ENCODE results near the gene PRXL2A.
"Not testable (repeated sequence)": the region's sequence is repeated elsewhere in the genome, so short reads cannot be mapped to it uniquely, and the experiment has no call there.

The PRXL2A gene

GRCh38 chr10:80465839-80466590, 57.7 kb downstream of the PRXL2A start:
- Histone ChIP-seq H3K9me3 (ENCODE audit: control insufficient read depth, insufficient read depth, low read length) (no peaks in the 10 kb centered on the region), H3K9ac (ENCODE audit: low read depth, low read length) (no peak overlapping the region), H3K4me1 (ENCODE audit: insufficient read depth, low read length) (peaks cover 54% of the 10 kb centered on the region), H3K36me3 (ENCODE audit: insufficient read depth, low read length) (no peaks in the 10 kb centered on the region)

GRCh38 chr10:80466724-80467326, 58.5 kb downstream of the PRXL2A start:
- Histone ChIP-seq H3K9ac (ENCODE audit: low read depth, low read length) (no peak overlapping the region), H3K4me1 (ENCODE audit: insufficient read depth, low read length) (peaks cover 56% of the 10 kb centered on the region), H3K9me3 (ENCODE audit: control insufficient read depth, insufficient read depth, low read length) (no peaks in the 10 kb centered on the region), H3K36me3 (ENCODE audit: insufficient read depth, low read length) (no peaks in the 10 kb centered on the region; the same call in 1 of the 2 replicates)

GRCh38 chr10:80468002-80468401, 59.7 kb downstream of the PRXL2A start:
- peaks cover 63% of the 10 kb centered on the region for H3K4me1 ChIP-seq (ENCODE audit: insufficient read depth, low read length)

GRCh38 chr10:80468806-80469421, 60.6 kb downstream of the PRXL2A start:
- Histone ChIP-seq H3K4me1 (ENCODE audit: insufficient read depth, low read length) (peaks cover 63% of the 10 kb centered on the region), H3K36me3 (ENCODE audit: insufficient read depth, low read length) (no peaks in the 10 kb centered on the region; the same call in 1 of the 2 replicates), H3K9ac (ENCODE audit: low read depth, low read length) (no peak overlapping the region), H3K9me3 (ENCODE audit: control insufficient read depth, insufficient read depth, low read length) (no peaks in the 10 kb centered on the region)

More at GRCh38 chr10:80468002-80468401, 59.7 kb downstream of the PRXL2A start:
- H3K9me3 ChIP-seq (ENCODE audit: control insufficient read depth, insufficient read depth, low read length), result no peaks in the 10 kb centered on the region
- no peaks in the 10 kb centered on the region; the same call in 1 of the 2 replicates for H3K36me3 ChIP-seq (ENCODE audit: insufficient read depth, low read length)
- no peak overlapping the region for H3K9ac ChIP-seq (ENCODE audit: low read depth, low read length)

- peaks cover 61% of the 10 kb centered on the region for H3K4me1 ChIP-seq (ENCODE audit: insufficient read depth, low read length)
- H3K9me3 ChIP-seq (ENCODE audit: control insufficient read depth, insufficient read depth, low read length), result no peaks in the 10 kb centered on the region
- no peaks in the 10 kb centered on the region; the same call in 1 of the 2 replicates for H3K36me3 ChIP-seq (ENCODE audit: insufficient read depth, low read length)
- no peak overlapping the region for H3K9ac ChIP-seq (ENCODE audit: low read depth, low read length)
Measured at GRCh38 chr10:80470266-80470665, 61.9 kb downstream of the PRXL2A start.

GRCh38 chr10:80471001-80471400, 62.6 kb downstream of the PRXL2A start:
- Histone ChIP-seq H3K9me3 (ENCODE audit: control insufficient read depth, insufficient read depth, low read length) (no peaks in the 10 kb centered on the region), H3K4me1 (ENCODE audit: insufficient read depth, low read length) (peaks cover 54% of the 10 kb centered on the region), H3K36me3 (ENCODE audit: insufficient read depth, low read length) (no peaks in the 10 kb centered on the region; the same call in 1 of the 2 replicates), H3K9ac (ENCODE audit: low read depth, low read length) (no peak overlapping the region)

GRCh38 chr10:80471715-80472233, 63.4 kb downstream of the PRXL2A start:
- no peaks in the 10 kb centered on the region; the same call in 1 of the 2 replicates for H3K36me3 ChIP-seq (ENCODE audit: insufficient read depth, low read length)
- H3K9ac ChIP-seq (ENCODE audit: low read depth, low read length), result no peak overlapping the region
- H3K4me1 ChIP-seq (ENCODE audit: insufficient read depth, low read length), result peaks cover 50% of the 10 kb centered on the region
- no peaks in the 10 kb centered on the region for H3K9me3 ChIP-seq (ENCODE audit: control insufficient read depth, insufficient read depth, low read length)

- Histone ChIP-seq H3K9me3 (ENCODE audit: control insufficient read depth, insufficient read depth, low read length) (no peaks in the 10 kb centered on the region), H3K4me1 (ENCODE audit: insufficient read depth, low read length) (peaks cover 44% of the 10 kb centered on the region), H3K9ac (ENCODE audit: low read depth, low read length) (no peak overlapping the region), H3K36me3 (ENCODE audit: insufficient read depth, low read length) (no peaks in the 10 kb centered on the region; the same call in 1 of the 2 replicates)
Measured at GRCh38 chr10:80472234-80473095, 64.1 kb downstream of the PRXL2A start.

- Histone ChIP-seq H3K4me1 (ENCODE audit: insufficient read depth, low read length) (peaks cover 39% of the 10 kb centered on the region), H3K9ac (ENCODE audit: low read depth, low read length) (no peak overlapping the region)
Measured at GRCh38 chr10:80473096-80473657, 64.8 kb downstream of the PRXL2A start.

GRCh38 chr10:80473692-80474596, 65.6 kb downstream of the PRXL2A start:
- Histone ChIP-seq H3K9me3 (ENCODE audit: control insufficient read depth, insufficient read depth, low read length) (no peaks in the 10 kb centered on the region; the same call in 1 of the 2 replicates), H3K36me3 (ENCODE audit: insufficient read depth, low read length) (no peaks in the 10 kb centered on the region; the same call in 1 of the 2 replicates), H3K9ac (ENCODE audit: low read depth, low read length) (no peak overlapping the region; the same call in 1 of the 2 replicates), H3K4me1 (ENCODE audit: insufficient read depth, low read length) (peaks cover 36% of the 10 kb centered on the region)

More at GRCh38 chr10:80473096-80473657, 64.8 kb downstream of the PRXL2A start:
- Histone ChIP-seq H3K9me3 (ENCODE audit: control insufficient read depth, insufficient read depth, low read length) (no peaks in the 10 kb centered on the region; the same call in 1 of the 2 replicates), H3K36me3 (ENCODE audit: insufficient read depth, low read length) (no peaks in the 10 kb centered on the region; the same call in 1 of the 2 replicates)

GRCh38 chr10:80474597-80474910, 66.2 kb downstream of the PRXL2A start:
- Histone ChIP-seq H3K9me3 (ENCODE audit: control insufficient read depth, insufficient read depth, low read length) (no peaks in the 10 kb centered on the region; the same call in 1 of the 2 replicates), H3K4me1 (ENCODE audit: insufficient read depth, low read length) (peaks cover 36% of the 10 kb centered on the region), H3K36me3 (ENCODE audit: insufficient read depth, low read length) (no peaks in the 10 kb centered on the region; the same call in 1 of the 2 replicates), H3K9ac (ENCODE audit: low read depth, low read length) (no peak overlapping the region)

- Histone ChIP-seq H3K36me3 (ENCODE audit: insufficient read depth, low read length) (no peaks in the 10 kb centered on the region; the same call in 1 of the 2 replicates), H3K9me3 (ENCODE audit: control insufficient read depth, insufficient read depth, low read length) (no peaks in the 10 kb centered on the region; the same call in 1 of the 2 replicates), H3K9ac (ENCODE audit: low read depth, low read length) (no peak overlapping the region), H3K4me1 (ENCODE audit: insufficient read depth, low read length) (peaks cover 36% of the 10 kb centered on the region)
Measured at GRCh38 chr10:80474941-80475340, 66.6 kb downstream of the PRXL2A start.

- H3K9ac ChIP-seq (ENCODE audit: low read depth, low read length); H3K36me3 ChIP-seq (ENCODE audit: insufficient read depth, low read length): not testable (repeated sequence)
- H3K4me1 ChIP-seq (ENCODE audit: insufficient read depth, low read length), result peaks cover 36% of the 10 kb centered on the region
Measured at GRCh38 chr10:80475641-80476040, 67.3 kb downstream of the PRXL2A start.

More at GRCh38 chr10:80475641-80476040, 67.3 kb downstream of the PRXL2A start:
- not testable (repeated sequence) for H3K9me3 ChIP-seq (ENCODE audit: control insufficient read depth, insufficient read depth, low read length)

All from ES-I3 (cell line).